Peyer's patch (tissue), 4 donors: ENCODE data around the gene NAA15.

Experiments
- CTCF ChIP-seq, 6 experiments: fragments of 450-650 bp in 4 of 6; fragments of 200-600 bp in 2 of 6; sonication (generic) in 1 of 6; IDR thresholded peaks; one replicate each; pipeline ENCODE4 v1.5.1; 2017 to 2019; ENCODE audit warnings: antibody characterized with exemption in 6 of 6, mild to moderate bottlenecking in 3 of 6, moderate library complexity in 1 of 6
- POLR2A ChIP-seq, 2 donors: fragments of 450-650 bp; IDR thresholded peaks; one replicate each; pipeline ENCODE4 v1.5.1; 2017; ENCODE audit warnings: antibody characterized with exemption in 2 of 2, mild to moderate bottlenecking in 2 of 2, moderate library complexity in 2 of 2

DNA sequence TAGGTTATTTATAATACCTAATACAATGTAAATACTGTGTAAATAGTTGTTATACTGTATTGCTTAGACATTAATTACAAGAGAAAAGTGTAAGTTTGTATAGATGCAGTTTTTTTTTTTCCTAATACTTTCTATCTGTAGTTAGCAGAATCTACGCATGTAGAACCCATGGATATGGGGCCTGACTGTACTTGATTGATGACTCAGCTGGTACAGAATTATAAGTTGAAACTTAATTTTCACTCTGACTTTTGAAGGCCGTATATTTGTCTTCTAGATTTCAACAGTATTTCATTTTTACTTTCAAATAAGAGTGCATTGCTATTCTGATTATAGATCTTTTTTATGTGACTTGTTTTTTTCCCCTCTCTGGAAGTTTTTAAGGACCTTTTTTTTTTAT, 31.7 kb downstream of the NAA15 start:
- TF ChIP-seq POLR2A (IDR thresholded peaks at IDR 0.05) (no peak), CTCF (IDR thresholded peaks at IDR 0.05) (no peak)
